Activated CD4-positive, alpha-beta T cell treated with anti-CD3 and anti-CD28 coated beads, Interleukin-2, amount 10 ng/mL, durations not matched to agents 24 days and 14 days (primary cell): ENCODE data around the gene RBBP9. TPM values are rescaled to one million over a fixed set of nuclear protein-coding genes. Genes with fewer than 3 reads are reported as not detected.
"Not testable (repeated sequence)": the region's sequence is repeated elsewhere in the genome, so short reads cannot be mapped to it uniquely, and the experiment has no call there.

Source experiments
- DNase-seq: peaks from one replicate; pipeline ENCODE4 v3.0.0; 2022
- H3K27ac Mint-ChIP-seq: one replicate; pipeline ENCODE4 v1.8.0; 2022; ENCODE audit warnings: mild to moderate bottlenecking, mixed read lengths
- H3K27me3 Mint-ChIP-seq: one replicate; pipeline ENCODE4 v1.8.0; 2022; ENCODE audit warnings: mixed read lengths
- H3K36me3 Mint-ChIP-seq: one replicate; pipeline ENCODE4 v1.8.0; 2022; ENCODE audit warnings: low read depth, mild to moderate bottlenecking, mixed read lengths
- H3K4me1 Mint-ChIP-seq: one replicate; pipeline ENCODE4 v1.8.0; 2021; ENCODE audit warnings: mixed read lengths
- H3K4me3 Mint-ChIP-seq: one replicate; pipeline ENCODE4 v1.8.0; 2022; ENCODE audit warnings: mild to moderate bottlenecking, moderate library complexity, mixed read lengths
- H3K9me3 Mint-ChIP-seq: one replicate; pipeline ENCODE4 v1.8.0; 2021; ENCODE audit warnings: mixed read lengths
- intact Hi-C: fragments of 100-400 bp; cut with micrococcal nuclease; formaldehyde crosslinking; loops from one replicate; pipeline ENCODE4 v1.15.1; 2023
- total RNA-seq: library from RNA; stranded (reverse); gene quantifications from 2 replicates; pipeline ENCODE4 v1.2.3, GENCODE V29; 2022

Gene RBBP9
- total RNA-seq, 1 donor from 2014 or later, result 21.1 TPM

- no peak overlapping the region for H3K27ac Mint-ChIP-seq
- H3K4me3 Mint-ChIP-seq, result no peak overlapping the region
- H3K27me3 Mint-ChIP-seq, result no peaks in the 10 kb centered on the region
- intact Hi-C loops, result no loop called here
- DNase-seq, result no peak
- H3K9me3 Mint-ChIP-seq, result no peaks in the 10 kb centered on the region
- H3K4me1 Mint-ChIP-seq, result no peaks in the 10 kb centered on the region
- H3K36me3 Mint-ChIP-seq, result peaks cover 30% of the 10 kb centered on the region
These were observed 26.0 kb upstream of the RBBP9 start for GRCh38 chr20:18523066-18523465.

- H3K4me1 Mint-ChIP-seq, intact Hi-C loops, DNase-seq, H3K27ac Mint-ChIP-seq, H3K9me3 Mint-ChIP-seq, H3K27me3 Mint-ChIP-seq, H3K4me3 Mint-ChIP-seq: not testable (repeated sequence)
- H3K36me3 Mint-ChIP-seq, result peaks cover 24% of the 10 kb centered on the region
These were observed 25.0 kb upstream of the RBBP9 start for GRCh38 chr20:18522066-18522465.

GRCh38 chr20:18515973-18516372 is 18.9 kb upstream of the RBBP9 start:
- no peaks in the 10 kb centered on the region for H3K27me3 Mint-ChIP-seq
- H3K9me3 Mint-ChIP-seq, result no peaks in the 10 kb centered on the region

GRCh38 chr20:18514127-18514526 is 17.1 kb upstream of the RBBP9 start:
- Mint-ChIP-seq H3K4me1 (peaks cover 25% of the 10 kb centered on the region), H3K27me3 (no peaks in the 10 kb centered on the region), H3K4me3 (no peak overlapping the region), H3K9me3 (no peaks in the 10 kb centered on the region), H3K36me3 (peaks cover 47% of the 10 kb centered on the region), H3K27ac (no peak overlapping the region)
- intact Hi-C loops, result no loop called here
- no peak for DNase-seq

More at GRCh38 chr20:18515973-18516372, 18.9 kb upstream of the RBBP9 start:
- H3K36me3 Mint-ChIP-seq, result peaks cover 30% of the 10 kb centered on the region
- no peak for DNase-seq
- no peak overlapping the region for H3K4me3 Mint-ChIP-seq
- no peak overlapping the region for H3K27ac Mint-ChIP-seq
- intact Hi-C loops, result no loop called here
- H3K4me1 Mint-ChIP-seq, result peaks cover 17% of the 10 kb centered on the region

GRCh38 chr20:18513208-18513607 is 16.2 kb upstream of the RBBP9 start:
- DNase-seq, result no peak
- no peaks in the 10 kb centered on the region for H3K27me3 Mint-ChIP-seq
- intact Hi-C loops, result no loop called here
- no peak overlapping the region for H3K27ac Mint-ChIP-seq
- H3K4me1 Mint-ChIP-seq, result peaks cover 30% of the 10 kb centered on the region
- H3K4me3 Mint-ChIP-seq, result no peak overlapping the region
- H3K9me3 Mint-ChIP-seq, result no peaks in the 10 kb centered on the region
- H3K36me3 Mint-ChIP-seq, result peaks cover 52% of the 10 kb centered on the region

- peaks cover 3% of the 10 kb centered on the region for H3K27me3 Mint-ChIP-seq
- no peak overlapping the region for H3K27ac Mint-ChIP-seq
- intact Hi-C loops, result no loop called here
- no peaks in the 10 kb centered on the region for H3K9me3 Mint-ChIP-seq
- no peak for DNase-seq
- no peak overlapping the region for H3K4me3 Mint-ChIP-seq
- H3K36me3 Mint-ChIP-seq, result peaks cover 58% of the 10 kb centered on the region
- peaks cover 39% of the 10 kb centered on the region for H3K4me1 Mint-ChIP-seq
These were observed 14.5 kb upstream of the RBBP9 start for GRCh38 chr20:18511571-18511970.

GRCh38 chr20:18507218-18508191 is 10.5 kb upstream of the RBBP9 start, which contains the start of gene SEC23B:
Gene SEC23B (plus strand): TSS chr20:18507940. CDS start chr20:18510836, 2,896 bp downstream.
- Mint-ChIP-seq H3K4me3 (peak within 1 kb of the TSS; percentile 99), H3K4me1 (peaks cover 34% of the 10 kb centered on the region), H3K27me3 (peaks cover 3% of the 10 kb centered on the region), H3K9me3 (no peaks in the 10 kb centered on the region), H3K36me3 (peaks cover 40% of the 10 kb centered on the region), H3K27ac (peak within 1 kb of the TSS; percentile 99)
- peak; percentile 99 for DNase-seq
- intact Hi-C loops, result loop anchor here (1.0 to 5.0 kb wide), 8 partner anchors 10 to 539 kb away; partner anchors contain the start of genes DZANK1, POLR3F, RBBP9 and SMIM26

- Mint-ChIP-seq H3K4me3 (peak overlapping the region; percentile 99), H3K4me1 (peaks cover 36% of the 10 kb centered on the region), H3K27ac (peak overlapping the region; percentile 99), H3K27me3 (peaks cover 3% of the 10 kb centered on the region), H3K9me3 (no peaks in the 10 kb centered on the region), H3K36me3 (peaks cover 35% of the 10 kb centered on the region)
- DNase-seq, result peak; percentile 74
- intact Hi-C loops, result loop anchor here (1.0 to 5.0 kb wide), 8 partner anchors 9 to 538 kb away; partner anchors contain the start of genes DZANK1, POLR3F, RBBP9 and SMIM26
These were observed 9.7 kb upstream of the RBBP9 start for GRCh38 chr20:18506744-18507143.

GRCh38 chr20:18504479-18505060 is 7.5 kb upstream of the RBBP9 start:
- no peak overlapping the region for H3K27ac Mint-ChIP-seq
- intact Hi-C loops, result loop anchor here (5.0 kb wide), 1 partner anchor 288 kb away; no protein-coding TSS in a partner anchor
- peaks cover 3% of the 10 kb centered on the region for H3K27me3 Mint-ChIP-seq
- peaks cover 28% of the 10 kb centered on the region for H3K4me1 Mint-ChIP-seq
- no peak for DNase-seq
- H3K36me3 Mint-ChIP-seq, result peaks cover 15% of the 10 kb centered on the region
- no peak overlapping the region for H3K4me3 Mint-ChIP-seq
- no peaks in the 10 kb centered on the region for H3K9me3 Mint-ChIP-seq

- intact Hi-C loops, H3K36me3 Mint-ChIP-seq, H3K27me3 Mint-ChIP-seq, DNase-seq, H3K4me3 Mint-ChIP-seq, H3K9me3 Mint-ChIP-seq, H3K27ac Mint-ChIP-seq: not testable (repeated sequence)
- H3K4me1 Mint-ChIP-seq, result peaks cover 14% of the 10 kb centered on the region
These were observed 4.6 kb upstream of the RBBP9 start for GRCh38 chr20:18501672-18502071.

- Mint-ChIP-seq H3K4me1 (peaks cover 21% of the 10 kb centered on the region), H3K27ac (no peak overlapping the region), H3K4me3 (peak overlapping the region; percentile 99), H3K9me3 (peaks cover 3% of the 10 kb centered on the region), H3K36me3 (peaks cover 10% of the 10 kb centered on the region), H3K27me3 (no peaks in the 10 kb centered on the region)
- intact Hi-C loops, result loop anchor here (1.0 kb wide), 2 partner anchors 10 to 30 kb away; partner anchors contain the start of genes DZANK1, POLR3F and SEC23B
- no peak for DNase-seq
These were observed 578 bp upstream of the RBBP9 start for GRCh38 chr20:18497603-18498002.

- Mint-ChIP-seq H3K9me3 (peaks cover 3% of the 10 kb centered on the region), H3K27ac (peak overlapping the region; percentile 68), H3K27me3 (no peaks in the 10 kb centered on the region), H3K4me3 (peak overlapping the region; percentile 99), H3K4me1 (peaks cover 18% of the 10 kb centered on the region), H3K36me3 (peaks cover 19% of the 10 kb centered on the region)
- DNase-seq, result no peak
- intact Hi-C loops, result no loop called here
These were observed 983 bp downstream of the RBBP9 start for GRCh38 chr20:18496042-18496441.

GRCh38 chr20:18488301-18488700 is 8.7 kb downstream of the RBBP9 start:
- H3K9me3 Mint-ChIP-seq, result no peaks in the 10 kb centered on the region
- H3K27me3 Mint-ChIP-seq, result no peaks in the 10 kb centered on the region

GRCh38 chr20:18481596-18481995 is 15.4 kb downstream of the RBBP9 start:
- H3K27ac Mint-ChIP-seq, result no peak overlapping the region
- H3K4me1 Mint-ChIP-seq, result no peaks in the 10 kb centered on the region
- peaks cover 38% of the 10 kb centered on the region for H3K36me3 Mint-ChIP-seq
- no peak for DNase-seq
- H3K27me3 Mint-ChIP-seq, result no peaks in the 10 kb centered on the region
- H3K9me3 Mint-ChIP-seq, result no peaks in the 10 kb centered on the region
- intact Hi-C loops, result no loop called here
- H3K4me3 Mint-ChIP-seq, result no peak overlapping the region

More at GRCh38 chr20:18488301-18488700, 8.7 kb downstream of the RBBP9 start:
- no peak for DNase-seq
- peaks cover 48% of the 10 kb centered on the region for H3K36me3 Mint-ChIP-seq
- intact Hi-C loops, result no loop called here
- H3K4me3 Mint-ChIP-seq, result no peak overlapping the region
- H3K4me1 Mint-ChIP-seq, result peaks cover 2% of the 10 kb centered on the region
- no peak overlapping the region for H3K27ac Mint-ChIP-seq
